Activated CD4-positive, alpha-beta T cell treated with anti-CD3 and anti-CD28 coated beads for 24 hours (primary cell): Measurements from ENCODE around the gene IQSEC2.

ENCODE experiments used
- DNase-seq, 2 donors: peaks; one replicate each; pipeline ENCODE4 v3.0.0-alpha.2; 2020; ENCODE audit warnings: low read depth in 2 of 2

IQSEC2 gene

DNA sequence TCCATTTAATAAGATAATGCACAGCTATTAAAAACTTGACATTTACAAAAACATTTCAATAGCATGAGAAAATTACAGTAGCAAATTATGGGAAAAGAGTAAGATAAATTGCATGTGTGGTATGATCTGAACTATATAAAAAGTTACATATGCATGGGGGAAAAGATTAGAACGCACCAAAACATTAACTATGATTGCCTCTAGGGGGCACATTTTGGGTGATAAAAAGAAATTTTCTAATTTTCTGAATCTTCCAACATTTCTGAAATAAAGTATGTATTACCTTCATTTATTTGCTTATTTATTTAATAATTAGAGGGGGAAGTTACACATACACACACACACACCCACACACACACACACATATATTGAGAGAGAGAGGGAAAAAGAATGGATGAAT, 36.8 kb downstream of the IQSEC2 start:
- DNase-seq: no peak

DNA sequence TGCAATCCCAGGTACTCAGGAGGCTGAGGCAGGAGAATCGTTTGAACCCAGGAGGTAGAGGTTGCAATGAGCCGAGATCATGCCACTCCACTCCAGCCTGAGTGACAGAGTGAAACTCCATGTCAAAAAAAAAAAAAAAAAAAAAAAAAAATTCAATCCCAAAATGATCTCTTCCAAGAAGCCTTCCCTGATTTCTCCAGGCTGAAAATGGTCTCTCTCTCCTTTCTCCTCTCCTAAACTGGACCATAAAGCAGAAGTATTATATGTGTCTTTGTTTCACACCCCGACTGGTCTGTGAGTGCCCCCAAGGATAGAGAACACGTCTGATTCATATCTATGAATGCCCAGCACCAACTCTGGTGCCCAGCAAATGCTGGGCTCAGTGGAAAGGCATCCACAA, 39.1 kb downstream of the IQSEC2 start:
- no peak for DNase-seq

DNA sequence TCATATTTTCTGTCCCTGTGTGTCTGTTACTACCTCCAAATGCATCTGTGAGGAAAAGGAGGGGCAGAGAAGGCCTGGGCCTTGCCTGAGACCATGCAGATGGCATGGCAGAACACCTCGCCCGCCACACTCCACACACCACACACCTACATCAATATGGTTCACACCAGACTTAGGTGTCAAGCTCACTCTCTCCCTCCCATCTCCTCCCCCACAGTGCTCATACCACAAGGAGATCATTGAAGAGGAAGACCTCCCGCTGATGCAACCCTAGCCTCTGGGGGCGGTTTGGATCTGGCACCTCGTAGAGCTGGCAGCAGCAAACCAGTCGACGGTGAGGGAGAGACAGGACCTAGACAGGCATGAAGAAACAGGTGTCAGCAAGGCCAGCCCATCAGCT, 39.8 kb downstream of the IQSEC2 start:
- DNase-seq: no peak

DNA sequence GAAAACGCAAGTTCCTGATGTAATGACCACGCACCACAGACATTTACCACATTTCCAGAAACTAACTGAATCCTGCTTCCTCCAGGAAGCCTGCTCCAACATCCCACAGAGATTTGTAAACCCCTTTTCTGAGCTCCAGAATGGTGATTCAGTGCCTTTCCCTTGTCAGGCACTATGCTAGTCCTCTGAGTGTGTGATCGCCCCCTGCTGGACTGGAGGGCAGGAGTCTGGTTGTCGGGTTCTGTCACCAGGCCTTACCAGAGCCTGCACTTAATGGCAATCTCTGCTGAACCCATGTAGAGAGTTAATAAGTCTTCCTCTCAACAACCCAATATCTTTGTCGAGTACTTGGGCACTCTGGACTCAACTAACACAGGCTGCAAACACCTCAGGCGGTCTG, 41.9 kb downstream of the IQSEC2 start:
- DNase-seq: peak in 1 of 2 donors; percentile 65

DNA sequence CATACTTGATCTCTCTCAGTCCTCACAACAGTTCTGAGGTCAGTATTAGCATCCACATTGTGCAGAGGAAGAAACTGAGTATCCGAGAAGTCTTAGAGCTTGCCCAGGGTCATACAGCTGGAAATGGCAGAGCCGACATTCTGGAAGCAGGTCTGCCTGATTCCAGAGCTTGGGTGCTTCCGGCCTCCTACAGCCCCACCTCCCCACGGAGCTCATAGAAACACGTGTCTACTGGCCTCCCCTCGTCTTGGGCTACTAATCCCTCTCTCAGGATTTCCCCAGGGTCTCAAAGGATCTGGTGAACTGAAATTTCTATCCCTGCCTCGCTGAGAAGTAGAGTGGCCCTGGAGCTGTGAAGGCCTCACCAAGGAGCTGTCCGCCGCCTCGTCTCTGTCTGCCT, 44.3 kb downstream of the IQSEC2 start:
- no peak for DNase-seq

DNA sequence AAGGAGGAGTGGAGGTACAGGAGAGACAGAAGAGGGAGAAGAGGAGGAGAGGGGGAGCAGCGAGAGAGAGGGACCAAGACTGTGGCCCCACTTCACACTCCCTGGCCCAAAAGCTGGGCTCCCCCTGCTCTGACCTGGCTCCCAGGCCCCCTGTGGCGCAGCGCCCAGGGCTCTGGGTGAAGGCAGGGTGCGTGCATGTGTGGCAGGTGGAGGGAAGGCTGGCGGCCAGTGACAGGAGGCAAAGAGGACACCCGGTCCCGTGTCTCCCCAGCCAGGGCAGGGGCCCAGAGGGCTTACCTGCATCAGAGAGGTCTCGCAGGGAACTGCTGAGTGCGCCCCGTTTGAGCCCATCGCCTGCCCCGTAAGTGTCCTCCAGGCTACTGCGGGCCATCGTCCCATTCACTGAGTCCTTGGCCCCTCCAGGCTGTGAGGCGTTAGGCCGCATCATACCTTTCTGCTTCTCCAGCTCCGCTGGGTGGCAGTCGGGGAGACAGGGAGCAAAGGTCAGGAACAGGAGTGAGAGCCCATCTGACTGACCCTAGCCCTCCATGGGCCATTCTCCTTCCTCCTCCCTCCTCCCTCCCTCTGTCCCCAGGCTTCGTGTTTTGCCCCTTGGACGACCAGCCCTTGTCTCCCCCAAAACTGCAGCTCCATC, 45.2 kb downstream of the IQSEC2 start:
- DNase-seq: no peak

DNA sequence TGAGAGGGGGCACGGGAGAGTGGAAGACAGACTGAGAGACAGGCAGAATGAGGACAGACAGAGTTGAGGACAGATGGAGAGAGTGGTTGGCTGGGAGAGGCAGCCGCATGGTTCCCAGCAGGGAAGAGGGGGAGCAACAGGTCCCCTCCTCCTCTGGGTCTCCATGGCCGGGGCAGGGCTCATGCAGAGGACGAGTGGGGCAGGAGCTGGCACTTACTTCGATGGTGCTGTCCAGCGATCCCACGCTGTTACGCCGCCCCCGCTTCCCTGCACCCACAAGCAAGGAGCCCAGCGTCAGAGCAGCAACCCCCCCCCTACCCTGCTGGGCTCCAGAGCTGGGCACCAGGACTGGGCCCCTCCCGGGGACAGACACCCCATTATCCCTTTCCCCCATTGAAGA, 45.8 kb downstream of the IQSEC2 start:
- DNase-seq: no peak

DNA sequence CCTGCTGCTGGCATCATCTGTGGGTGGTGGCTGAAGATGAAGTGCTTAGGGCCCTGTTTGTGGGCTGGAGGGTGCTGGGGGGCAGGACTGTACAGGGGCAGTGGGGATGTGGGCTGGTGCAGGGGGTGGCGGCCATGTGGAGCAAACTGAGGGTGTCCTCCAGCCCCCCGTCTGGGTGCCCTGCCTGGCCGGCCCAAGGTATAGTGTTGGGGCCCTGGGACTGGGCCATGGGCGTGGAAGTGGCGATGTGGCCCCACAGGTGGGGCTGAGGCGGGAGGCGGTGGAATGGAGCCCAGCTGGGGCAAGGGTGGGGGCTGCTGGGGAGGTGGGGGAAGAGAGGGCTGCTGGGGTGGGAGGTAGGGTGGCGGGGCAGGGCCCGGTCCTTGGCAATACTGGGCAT, 46.9 kb downstream of the IQSEC2 start:
- no peak for DNase-seq

DNA sequence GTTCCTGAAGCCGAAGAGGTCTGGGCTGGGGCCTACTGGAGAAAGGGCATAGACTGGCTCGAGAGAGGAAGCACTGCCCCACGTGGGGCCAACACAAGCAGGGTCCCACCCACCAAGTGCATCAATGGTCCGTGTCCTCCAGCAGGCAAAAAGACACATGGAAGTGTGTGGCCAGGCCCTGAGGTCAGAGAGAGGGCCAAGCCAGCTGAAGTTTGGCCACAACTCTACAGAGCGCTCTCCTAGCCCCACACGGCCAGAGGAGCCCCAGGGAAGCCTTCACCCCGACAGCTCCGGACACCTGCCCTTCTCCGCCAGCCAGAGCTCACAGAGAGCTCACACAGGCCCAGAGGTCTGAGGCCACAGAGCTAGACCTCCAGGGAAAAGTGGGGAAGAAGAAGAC, 47.8 kb downstream of the IQSEC2 start:
- no peak for DNase-seq

DNA sequence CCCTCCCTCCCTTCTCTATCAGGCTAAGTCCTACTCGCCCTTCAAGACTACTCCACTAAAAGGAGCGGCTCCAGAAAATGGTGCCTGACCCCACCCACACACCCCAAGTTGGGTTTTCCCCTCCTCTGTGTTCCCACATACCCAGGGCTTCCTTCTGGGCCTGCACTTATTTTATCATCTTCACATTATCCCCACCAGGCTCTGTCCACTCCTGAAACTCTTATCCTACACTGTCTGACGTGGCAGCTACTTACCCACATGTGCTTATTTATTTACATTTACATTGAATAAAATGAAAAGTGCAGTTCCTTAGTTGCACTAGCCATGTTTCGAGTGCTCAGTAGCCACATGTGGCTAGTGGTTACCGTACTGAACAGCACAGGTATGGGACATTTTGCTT, 51.3 kb downstream of the IQSEC2 start:
- no peak for DNase-seq

DNA sequence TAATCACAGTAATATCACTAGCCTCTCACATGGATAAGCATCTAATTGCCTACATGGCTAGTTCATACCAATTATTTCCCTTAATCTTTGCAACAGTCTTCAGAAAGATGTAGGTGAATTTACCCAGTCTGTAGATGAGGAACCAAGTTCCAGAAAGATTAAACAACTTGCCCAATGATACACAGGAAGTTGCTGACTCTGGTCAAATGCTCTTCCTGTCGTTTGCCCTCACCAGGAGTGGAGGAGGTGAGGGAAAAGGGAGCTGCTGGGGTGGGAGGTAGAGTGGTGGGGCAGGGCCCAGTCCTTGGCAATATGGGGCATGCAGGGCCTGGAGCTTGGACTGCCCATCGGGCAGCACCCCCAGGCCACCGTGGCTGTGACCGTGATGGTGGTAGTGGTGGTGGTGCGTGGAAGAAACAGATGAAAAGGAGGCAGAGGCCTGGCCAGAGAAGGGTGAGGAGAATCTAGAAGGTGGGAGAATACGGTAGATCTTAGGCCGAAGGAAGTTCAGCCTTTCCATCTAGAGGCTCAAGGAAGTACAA, 54.1 kb downstream of the IQSEC2 start:
- DNase-seq: no peak

DNA sequence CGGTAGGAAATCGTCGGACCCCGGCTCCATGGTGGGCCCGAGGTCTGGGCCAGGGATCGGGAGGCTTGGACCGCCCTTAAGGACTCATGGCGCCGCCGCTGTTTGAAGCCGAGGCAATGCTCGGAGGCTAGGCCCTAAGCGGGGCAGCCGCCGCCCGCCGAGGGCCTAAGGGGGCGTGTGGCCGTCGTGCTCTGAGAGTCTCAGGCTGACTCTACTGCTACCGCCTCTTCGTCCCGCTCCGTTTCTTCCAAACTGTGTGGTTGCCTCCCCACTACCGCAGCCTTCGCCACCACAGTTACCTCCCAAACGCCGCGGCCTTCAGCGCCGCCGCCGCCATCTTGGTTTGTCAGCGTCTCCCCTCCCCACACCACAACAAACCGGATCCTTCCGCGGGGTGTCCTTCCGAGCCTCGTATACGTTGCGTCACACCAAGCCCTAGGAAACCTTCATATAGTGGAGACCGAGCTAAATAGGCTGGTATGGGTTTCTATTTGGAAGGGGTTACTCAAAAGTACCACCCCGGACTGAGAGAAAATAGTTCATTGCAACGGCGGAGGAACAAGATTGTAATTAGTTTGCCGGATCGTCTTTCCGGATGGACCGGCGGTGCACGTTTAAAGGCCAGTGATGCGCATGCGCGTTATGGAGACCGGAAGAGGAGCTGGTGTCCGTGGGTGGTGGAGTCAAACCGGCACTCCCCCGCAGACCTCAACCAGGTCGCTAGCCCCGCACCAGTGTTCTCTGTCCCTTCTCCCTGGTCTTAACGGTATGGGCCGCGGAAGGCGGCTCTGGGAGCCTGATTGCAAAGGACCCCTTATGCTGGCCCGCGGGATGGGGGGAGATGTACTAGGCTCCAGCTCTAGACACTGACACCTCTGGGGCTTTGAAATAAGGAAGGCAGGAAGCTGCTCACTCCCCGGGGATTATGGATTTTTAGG, 56.3 kb downstream of the IQSEC2 start, which contains the start of gene KDM5C:
Gene KDM5C (minus strand): TSS at position 348 of the 938 bp plus-strand sequence. CDS start 318 bp downstream, at position 30.
- peak; percentile 71 to 90 for DNase-seq

DNA sequence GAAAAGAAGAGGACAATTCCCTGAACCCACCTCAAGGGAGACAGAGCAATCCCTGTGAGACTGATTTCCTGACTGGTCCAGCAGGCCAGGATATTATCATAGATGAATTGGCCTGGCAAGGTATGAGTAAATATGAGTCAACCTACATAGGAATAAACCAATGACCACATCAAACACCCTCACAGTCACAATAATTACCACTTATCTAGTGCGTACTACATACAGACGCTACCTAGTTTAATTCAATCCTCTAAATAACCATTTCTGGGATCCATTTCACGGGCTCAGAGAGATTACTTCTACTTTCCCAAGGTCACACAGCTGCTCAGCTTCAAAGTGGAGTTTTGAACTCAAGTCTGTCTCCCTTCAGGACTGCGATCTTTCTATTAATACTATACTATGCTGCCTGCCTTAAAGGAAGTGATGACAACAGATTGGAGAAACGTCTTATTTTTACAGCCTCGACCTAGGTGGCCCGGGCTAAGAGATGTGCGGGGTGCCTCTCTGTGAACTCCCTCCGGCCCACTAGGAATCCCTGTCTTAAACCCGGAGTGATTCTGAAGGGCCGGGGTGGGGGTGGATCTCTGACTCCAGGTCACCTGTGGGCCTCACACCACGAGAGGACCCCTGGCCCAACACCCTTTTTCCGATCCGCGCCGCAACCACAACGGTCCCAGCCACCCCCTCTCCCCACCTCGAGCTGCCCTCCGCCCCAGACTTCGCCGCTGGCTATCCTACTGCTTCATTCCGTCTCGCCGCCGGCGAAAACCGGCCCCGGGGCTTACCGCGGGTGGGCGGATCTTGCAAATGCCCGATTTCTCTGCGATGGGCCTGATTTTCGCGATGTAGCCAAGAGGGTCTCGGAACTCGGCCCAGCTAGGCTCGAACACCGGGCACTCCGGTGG, 57.2 kb downstream of the IQSEC2 start:
- DNase-seq: no peak

DNA sequence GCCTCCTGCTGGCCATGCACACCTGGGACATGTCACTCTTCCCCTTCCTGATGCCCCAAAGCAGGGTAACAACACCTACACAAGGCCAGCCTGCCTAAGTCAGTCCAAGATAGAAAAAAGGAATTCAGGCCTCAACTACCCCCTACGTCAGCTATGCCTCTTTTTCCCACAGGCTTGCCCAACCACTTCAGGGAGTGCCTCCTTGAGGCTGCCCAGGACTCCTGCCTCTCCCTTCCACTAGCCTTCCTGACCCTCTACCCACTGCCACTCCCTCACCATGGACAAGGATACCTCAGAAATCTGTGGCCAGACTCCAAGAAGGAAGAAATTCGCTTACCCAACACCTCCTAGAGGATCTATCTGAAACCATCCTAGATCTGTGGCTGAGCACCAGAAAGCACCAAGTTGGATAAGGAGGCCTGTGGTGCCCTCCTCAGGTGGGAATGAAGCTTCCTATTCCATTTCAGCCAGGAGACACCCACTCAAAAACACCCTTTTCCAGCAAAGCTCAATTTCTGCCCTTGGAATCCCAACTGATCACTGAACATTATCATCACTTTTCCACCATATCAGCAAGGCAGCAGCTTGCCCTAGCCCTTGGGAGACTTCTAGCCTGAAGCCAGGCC, 58.2 kb downstream of the IQSEC2 start:
- no peak for DNase-seq
